ENCODE data around the gene SPAG9.
A peak's percentile ranks its signal among the peaks of the same experiment; 100 is the strongest.

SPAG9 gene

DNA sequence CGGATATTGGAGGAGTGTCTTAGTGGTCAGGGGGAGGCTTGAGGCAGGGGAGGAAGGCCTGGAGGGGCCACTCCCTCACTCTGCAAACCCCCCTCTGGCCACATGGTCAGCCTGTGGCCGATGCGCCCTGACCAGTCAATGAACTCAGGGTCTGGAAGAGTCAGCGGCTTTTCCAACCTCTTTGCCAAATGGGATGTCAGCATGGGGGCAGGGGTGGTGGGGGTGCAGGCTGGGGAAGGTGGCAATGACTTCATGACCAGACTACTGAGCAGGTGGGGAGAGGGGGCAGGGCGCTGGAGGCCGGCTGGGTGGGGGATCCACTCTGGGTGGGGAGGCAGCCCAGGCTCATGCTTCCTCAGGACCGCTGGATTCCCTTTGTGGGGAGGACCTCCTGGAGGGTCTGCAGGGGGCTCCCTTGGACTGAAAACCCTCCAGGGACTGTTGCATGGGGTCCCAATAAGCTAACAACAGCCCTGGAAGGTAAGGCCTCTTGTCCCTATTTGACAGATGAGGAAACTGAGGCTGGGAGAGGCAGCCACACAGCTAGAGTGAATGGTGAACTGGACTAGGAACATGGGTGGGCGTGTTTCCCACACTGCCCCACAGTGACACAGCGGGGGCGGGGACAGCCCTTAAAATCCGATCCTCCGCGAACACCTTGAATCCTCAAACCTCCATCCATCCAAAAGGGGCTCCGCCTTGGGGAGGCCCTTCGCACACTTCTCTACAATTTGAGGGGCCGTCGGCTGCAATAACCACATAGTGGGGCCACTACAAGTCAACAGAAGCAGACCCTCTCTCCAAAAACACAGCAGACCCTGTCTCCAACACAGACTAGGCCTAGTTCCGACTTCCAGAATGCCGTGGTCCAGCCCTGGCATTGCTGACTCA lies 173.5 kb downstream of the SPAG9 start (continued):
- TF ChIP-seq ZBTB21 (tag by site-specific recombination; IDR thresholded peaks at IDR 0.05): no peak
- TF ChIP-seq GLIS1 (tag by site-specific recombination; IDR thresholded peaks at IDR 0.05): peak; percentile 97
- TF ChIP-seq, protein P1, sequence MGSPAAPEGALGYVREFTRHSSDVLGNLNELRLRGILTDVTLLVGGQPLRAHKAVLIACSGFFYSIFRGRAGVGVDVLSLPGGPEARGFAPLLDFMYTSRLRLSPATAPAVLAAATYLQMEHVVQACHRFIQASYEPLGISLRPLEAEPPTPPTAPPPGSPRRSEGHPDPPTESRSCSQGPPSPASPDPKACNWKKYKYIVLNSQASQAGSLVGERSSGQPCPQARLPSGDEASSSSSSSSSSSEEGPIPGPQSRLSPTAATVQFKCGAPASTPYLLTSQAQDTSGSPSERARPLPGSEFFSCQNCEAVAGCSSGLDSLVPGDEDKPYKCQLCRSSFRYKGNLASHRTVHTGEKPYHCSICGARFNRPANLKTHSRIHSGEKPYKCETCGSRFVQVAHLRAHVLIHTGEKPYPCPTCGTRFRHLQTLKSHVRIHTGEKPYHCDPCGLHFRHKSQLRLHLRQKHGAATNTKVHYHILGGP (tag by site-specific recombination; IDR thresholded peaks at IDR 0.05): no peak
- TF ChIP-seq ZNF146 (tag by site-specific recombination; IDR thresholded peaks at IDR 0.05): no peak
- TF ChIP-seq ZNF658 (tag by site-specific recombination; IDR thresholded peaks at IDR 0.05): no peak
- peak; percentile 9; the same call in 1 of the 2 replicates for TF ChIP-seq EGR2 (tag by site-specific recombination; IDR thresholded peaks at IDR 0.05; ENCODE audit: low read depth)
- TF ChIP-seq, protein P2, sequence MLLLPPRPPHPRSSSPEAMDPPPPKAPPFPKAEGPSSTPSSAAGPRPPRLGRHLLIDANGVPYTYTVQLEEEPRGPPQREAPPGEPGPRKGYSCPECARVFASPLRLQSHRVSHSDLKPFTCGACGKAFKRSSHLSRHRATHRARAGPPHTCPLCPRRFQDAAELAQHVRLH (tag by site-specific recombination; IDR thresholded peaks at IDR 0.05): no peak
- TF ChIP-seq ZNF830 (tag by site-specific recombination; IDR thresholded peaks at IDR 0.05; ENCODE audit: low read depth): no peak
- no peak for TF ChIP-seq ZNF843 (tag by site-specific recombination; IDR thresholded peaks at IDR 0.05)
- TF ChIP-seq, protein P3, sequence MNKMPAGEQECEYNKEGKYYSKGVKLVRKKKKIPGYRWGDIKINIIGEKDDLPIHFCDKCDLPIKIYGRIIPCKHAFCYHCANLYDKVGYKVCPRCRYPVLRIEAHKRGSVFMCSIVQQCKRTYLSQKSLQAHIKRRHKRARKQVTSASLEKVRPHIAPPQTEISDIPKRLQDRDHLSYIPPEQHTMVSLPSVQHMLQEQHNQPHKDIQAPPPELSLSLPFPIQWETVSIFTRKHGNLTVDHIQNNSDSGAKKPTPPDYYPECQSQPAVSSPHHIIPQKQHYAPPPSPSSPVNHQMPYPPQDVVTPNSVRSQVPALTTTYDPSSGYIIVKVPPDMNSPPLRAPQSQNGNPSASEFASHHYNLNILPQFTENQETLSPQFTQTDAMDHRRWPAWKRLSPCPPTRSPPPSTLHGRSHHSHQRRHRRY (tag by site-specific recombination; IDR thresholded peaks at IDR 0.05): no peak
- no peak for TF ChIP-seq ZNF837 (tag by site-specific recombination; IDR thresholded peaks at IDR 0.05)
- no peak for TF ChIP-seq ZNF202 (tag by site-specific recombination; IDR thresholded peaks at IDR 0.05; ENCODE audit: borderline replicate concordance)
- no peak for TF ChIP-seq ZSCAN23 (tag by site-specific recombination; IDR thresholded peaks at IDR 0.05)
- TF ChIP-seq GLIS2 (tag by site-specific recombination; IDR thresholded peaks at IDR 0.05): peak; percentile 43; the same call in 1 of the 2 replicates
- TF ChIP-seq IKZF3 (tag by site-specific recombination; IDR thresholded peaks at IDR 0.05): no peak
- no peak for TF ChIP-seq ZNF324 (tag by site-specific recombination; IDR thresholded peaks at IDR 0.05)

DNA sequence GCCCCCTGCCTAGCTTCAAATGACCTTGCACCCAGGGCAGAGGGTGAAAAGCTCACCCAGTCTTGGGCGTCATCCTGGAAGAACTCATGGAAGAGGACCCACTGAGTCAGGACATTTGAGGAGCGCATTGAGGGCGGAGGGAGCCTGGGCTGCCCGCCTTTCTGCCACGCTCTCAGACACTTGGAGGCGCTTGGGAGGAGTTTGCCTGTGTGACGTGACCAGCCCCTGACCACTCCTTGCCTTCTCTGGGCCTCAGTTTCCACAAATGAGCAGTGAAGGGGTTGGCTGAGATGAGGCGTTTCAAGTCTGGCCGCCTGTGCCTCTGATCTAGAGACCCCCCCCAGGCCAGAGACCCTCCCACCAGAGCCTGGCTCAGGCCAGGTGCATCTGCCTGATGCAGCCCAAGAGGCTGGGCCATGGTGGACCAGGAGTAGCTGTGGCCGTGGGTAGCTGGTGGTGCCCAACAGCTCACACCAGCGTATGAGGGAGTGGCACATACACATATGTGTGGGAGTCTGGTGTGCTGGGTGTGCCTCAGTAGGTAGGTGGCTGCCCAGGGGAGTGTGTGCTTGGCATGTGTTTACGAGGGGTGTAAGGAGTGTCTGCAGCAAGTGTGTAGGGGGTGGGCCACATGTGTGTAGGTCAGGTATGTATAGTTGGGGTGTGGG lies 174.3 kb downstream of the SPAG9 start:
- no peak overlapping the region for H3K27ac ChIP-seq (ENCODE audit: extremely low read depth, low read depth, low read length)
- TF ChIP-seq KLF1 (tag by site-specific recombination; IDR thresholded peaks at IDR 0.05): peak; percentile 74
- TF ChIP-seq, protein P4, sequence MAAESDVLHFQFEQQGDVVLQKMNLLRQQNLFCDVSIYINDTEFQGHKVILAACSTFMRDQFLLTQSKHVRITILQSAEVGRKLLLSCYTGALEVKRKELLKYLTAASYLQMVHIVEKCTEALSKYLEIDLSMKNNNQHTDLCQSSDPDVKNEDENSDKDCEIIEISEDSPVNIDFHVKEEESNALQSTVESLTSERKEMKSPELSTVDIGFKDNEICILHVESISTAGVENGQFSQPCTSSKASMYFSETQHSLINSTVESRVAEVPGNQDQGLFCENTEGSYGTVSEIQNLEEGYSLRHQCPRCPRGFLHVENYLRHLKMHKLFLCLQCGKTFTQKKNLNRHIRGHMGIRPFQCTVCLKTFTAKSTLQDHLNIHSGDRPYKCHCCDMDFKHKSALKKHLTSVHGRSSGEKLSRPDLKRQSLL (tag by site-specific recombination; IDR thresholded peaks at IDR 0.05): no peak
- peak; percentile 12; the same call in 1 of the 2 replicates for TF ChIP-seq SP2 (tag by site-specific recombination; IDR thresholded peaks at IDR 0.05)
- peak; percentile 51 for TF ChIP-seq WT1 (tag by site-specific recombination; IDR thresholded peaks at IDR 0.05)
- peak; percentile 99 for TF ChIP-seq EGR2 (tag by site-specific recombination; IDR thresholded peaks at IDR 0.05; ENCODE audit: low read depth)
- no peak for TF ChIP-seq KLF8 (tag by site-specific recombination; IDR thresholded peaks at IDR 0.05)
- peak; percentile 61; the same call in 1 of the 2 replicates for TF ChIP-seq ZNF394 (tag by site-specific recombination; IDR thresholded peaks at IDR 0.05; ENCODE audit: borderline replicate concordance)
- TF ChIP-seq ZNF571 (tag by site-specific recombination; IDR thresholded peaks at IDR 0.05): no peak
- TF ChIP-seq ZFHX2 (tag by site-specific recombination; conservative IDR thresholded peaks at IDR 0.05): peak; percentile 100
- no peak for TF ChIP-seq ZNF555 (tag by site-specific recombination; conservative IDR thresholded peaks at IDR 0.05)
- ChIA-PET CTCF (interaction anchor here (0.6 to 2.3 kb wide), 6 partner anchors 11 to 807 kb away, joined by 3 to 12 read pairs (median 4); no protein-coding TSS in a partner anchor), POLR2A (interaction anchor here (1.5 to 3.4 kb wide), 2 partner anchors 12 to 80 kb away, joined by 3 to 50 read pairs; partner anchors contain the start of gene TOB1)
- peaks cover 8% of the 10 kb centered on the region for H3K4me1 ChIP-seq (ENCODE audit: control insufficient read depth, insufficient read depth, low read length)
- no peak overlapping the region for H3K4me3 ChIP-seq (ENCODE audit: low read depth, low read length)
- no peaks in the 10 kb centered on the region for H3K9me3 ChIP-seq (ENCODE audit: control insufficient read depth, insufficient read depth, low read depth, low read length)
- H3K36me3 ChIP-seq (ENCODE audit: control insufficient read depth in 2 of 2, insufficient read depth in 1 of 2, low read length in 2 of 2): no peaks in the 10 kb centered on the region
